ENCODE data around the gene KLF15.

The KLF15 gene

GRCh38 chr3:126365351-126366277, 8.4 kb upstream of the KLF15 start:
- in situ Hi-C loops (cut with HindIII; ENCODE audit: low pct_ligation_motif_present, low pct_unique_long_range_greater_than_20kb, low sequenced_read_pairs), result no loop called here
- DNase-seq, result no peak

GRCh38 chr3:126364731-126365301, 7.6 kb upstream of the KLF15 start:
- in situ Hi-C loops (cut with HindIII; ENCODE audit: low pct_ligation_motif_present, low pct_unique_long_range_greater_than_20kb, low sequenced_read_pairs), result no loop called here
- no peak for DNase-seq

- no peak for DNase-seq
- in situ Hi-C loops (cut with HindIII; ENCODE audit: low pct_ligation_motif_present, low pct_unique_long_range_greater_than_20kb, low sequenced_read_pairs), result no loop called here
Observed at GRCh38 chr3:126364130-126364695, 7.0 kb upstream of the KLF15 start.

- no peak for DNase-seq
- in situ Hi-C loops (cut with HindIII; ENCODE audit: low pct_ligation_motif_present, low pct_unique_long_range_greater_than_20kb, low sequenced_read_pairs), result no loop called here
Observed at GRCh38 chr3:126361211-126361610, 4.0 kb upstream of the KLF15 start.

GRCh38 chr3:126360714-126361060, 3.5 kb upstream of the KLF15 start:
- DNase-seq, result no peak
- in situ Hi-C loops (cut with HindIII; ENCODE audit: low pct_ligation_motif_present, low pct_unique_long_range_greater_than_20kb, low sequenced_read_pairs), result no loop called here

GRCh38 chr3:126360046-126360713, 3.0 kb upstream of the KLF15 start:
- DNase-seq, result no peak
- in situ Hi-C loops (cut with HindIII; ENCODE audit: low pct_ligation_motif_present, low pct_unique_long_range_greater_than_20kb, low sequenced_read_pairs), result no loop called here

- DNase-seq, result no peak
- in situ Hi-C loops (cut with HindIII; ENCODE audit: low pct_ligation_motif_present, low pct_unique_long_range_greater_than_20kb, low sequenced_read_pairs), result no loop called here
Observed at GRCh38 chr3:126358816-126359181, 1.6 kb upstream of the KLF15 start.

- no peak for DNase-seq
- in situ Hi-C loops (cut with HindIII; ENCODE audit: low pct_ligation_motif_present, low pct_unique_long_range_greater_than_20kb, low sequenced_read_pairs), result no loop called here
Observed at GRCh38 chr3:126358038-126358815, 1.0 kb upstream of the KLF15 start.

- in situ Hi-C loops (cut with HindIII; ENCODE audit: low pct_ligation_motif_present, low pct_unique_long_range_greater_than_20kb, low sequenced_read_pairs), result no loop called here
- DNase-seq, result no peak
Observed at GRCh38 chr3:126356373-126357264, 589 bp downstream of the KLF15 start.

GRCh38 chr3:126355777-126356372, 1.3 kb downstream of the KLF15 start:
- DNase-seq, result peak; percentile 16
- in situ Hi-C loops (cut with HindIII; ENCODE audit: low pct_ligation_motif_present, low pct_unique_long_range_greater_than_20kb, low sequenced_read_pairs), result no loop called here

GRCh38 chr3:126355251-126355650, 2.0 kb downstream of the KLF15 start:
- in situ Hi-C loops (cut with HindIII; ENCODE audit: low pct_ligation_motif_present, low pct_unique_long_range_greater_than_20kb, low sequenced_read_pairs), result no loop called here
- no peak for DNase-seq

- DNase-seq, result no peak
- in situ Hi-C loops (cut with HindIII; ENCODE audit: low pct_ligation_motif_present, low pct_unique_long_range_greater_than_20kb, low sequenced_read_pairs), result no loop called here
Observed at GRCh38 chr3:126354776-126355175, 2.4 kb downstream of the KLF15 start.

GRCh38 chr3:126353694-126354321, 3.4 kb downstream of the KLF15 start:
- DNase-seq, result no peak
- in situ Hi-C loops (cut with HindIII; ENCODE audit: low pct_ligation_motif_present, low pct_unique_long_range_greater_than_20kb, low sequenced_read_pairs), result no loop called here

GRCh38 chr3:126352476-126353454, 4.4 kb downstream of the KLF15 start:
- in situ Hi-C loops (cut with HindIII; ENCODE audit: low pct_ligation_motif_present, low pct_unique_long_range_greater_than_20kb, low sequenced_read_pairs), result no loop called here
- no peak for DNase-seq

- DNase-seq, result no peak
- in situ Hi-C loops (cut with HindIII; ENCODE audit: low pct_ligation_motif_present, low pct_unique_long_range_greater_than_20kb, low sequenced_read_pairs), result no loop called here
Observed at GRCh38 chr3:126351771-126352475, 5.3 kb downstream of the KLF15 start.
